Spleen (tissue), 11 donors: ENCODE data around the gene ZNF831. TPM values are rescaled to one million over a fixed set of nuclear protein-coding genes. Genes with fewer than 3 reads are reported as not detected.
A peak's percentile ranks its signal among the peaks of the same experiment; 100 is the strongest.

Experiments
- DNase-seq: peaks from one replicate; pipeline ENCODE4 v3.0.0-alpha.2; 2020
- H3K27ac ChIP-seq, 8 donors: fragments of 200-600 bp; sonication (generic) in 7 of 8; 1 replicate in 4 of 8; 2 replicates in 4 of 8; pipeline versions ENCODE4 v1.5.0 to v1.8.0; 2016 to 2021; ENCODE audit warnings: inconsistent platforms in 4 of 8, mild to moderate bottlenecking in 4 of 8, moderate library complexity in 1 of 8
- H3K27me3 ChIP-seq, 7 donors: fragments of 200-600 bp; sonication (generic) in 6 of 7; replicated peaks in 1 of 7; 1 replicate in 4 of 7; 2 replicates in 3 of 7; pipeline versions ENCODE4 v1.5.0 to v1.8.0; 2016 to 2021; ENCODE audit warnings: inconsistent platforms in 3 of 7, mild to moderate bottlenecking in 1 of 7
- H3K36me3 ChIP-seq, 6 donors: fragments of 200-600 bp; sonication (generic) in 5 of 6; 1 replicate in 4 of 6; 2 replicates in 2 of 6; pipeline versions ENCODE4 v1.5.0 to v1.8.0; 2016 to 2021; ENCODE audit warnings: inconsistent platforms in 2 of 6
- H3K4me1 ChIP-seq, 6 donors: fragments of 200-600 bp; sonication (generic) in 5 of 6; 1 replicate in 3 of 6; 2 replicates in 3 of 6; pipeline versions ENCODE4 v1.5.0 to v1.8.0; 2016 to 2021; ENCODE audit warnings: inconsistent platforms in 3 of 6
- H3K4me3 ChIP-seq, 8 donors: fragments of 200-600 bp; sonication (generic) in 7 of 8; 1 replicate in 4 of 8; 2 replicates in 4 of 8; pipeline versions ENCODE4 v1.5.0 to v1.8.0; 2016 to 2021; ENCODE audit warnings: inconsistent platforms in 4 of 8, mild to moderate bottlenecking in 4 of 8, moderate library complexity in 2 of 8
- H3K9me3 ChIP-seq, 8 donors: fragments of 200-600 bp; sonication (generic) in 7 of 8; 1 replicate in 4 of 8; 2 replicates in 4 of 8; pipeline versions ENCODE4 v1.5.0 to v1.8.0; 2016 to 2021; ENCODE audit warnings: inconsistent platforms in 4 of 8
- POLR2A ChIP-seq, 3 donors: fragments of 450-650 bp; IDR thresholded peaks; one replicate each; pipeline ENCODE4 v1.5.1; 2017; ENCODE audit warnings: antibody characterized with exemption in 3 of 3, mild to moderate bottlenecking in 1 of 3
- POLR2AphosphoS5 ChIP-seq, 3 donors: sonication (generic); formaldehyde crosslinking; IDR thresholded peaks; one replicate each; pipeline ENCODE4 v1.5.1; 2017; ENCODE audit warnings: antibody characterized with exemption in 3 of 3
- WGBS, 5 donors: extraction: QIAGEN DNeasy Blood & Tissue Kit in 3 of 5; methylation state at CpG; one replicate each; pipeline versions ENCODE4 v1.1.5 to v1.1.7; 2013 to 2018; 5-methylcytosine and 5-hydroxymethylcytosine counted together
- intact Hi-C: fragments of 100-400 bp; cut with DNase I; formaldehyde crosslinking; loops from one replicate; pipeline ENCODE4 v1.15.0; 2023; ENCODE audit warnings: low total_unique reads
- polyA plus RNA-seq, 3 donors: library from polyadenylated mRNA; stranded (reverse); fragments of 200-250 nt; gene quantifications; one replicate each; pipeline ENCODE4 v1.2.1, GENCODE V29; 2013
- total RNA-seq, 7 donors: library from RNA; depleted of rRNA in 3 of 7; stranded (reverse); fragments of >200 nt in 3 of 7; fragmentation: NEBNext Ultra II Directional in 4 of 7; extraction: Animal tissue kit (Norgen Biotek cat#: 25700) in 4 of 7; gene quantifications; one replicate each; pipeline versions ENCODE4 v1.1.0 to v1.2.1, GENCODE V29; 2016 to 2021
- TF ChIP-seq, protein P1 (sequence below), 11 experiments: fragments of 200-600 bp in 7 of 11; fragments of 450-650 bp in 4 of 11; sonication (generic) in 4 of 11; IDR thresholded peaks in 8 of 11; conservative IDR thresholded peaks in 3 of 11; 1 replicate in 7 of 11; 2 replicates in 4 of 11; pipeline versions ENCODE4 v1.4.0 to v1.8.0; 2016 to 2021; ENCODE audit warnings: antibody characterized with exemption in 11 of 11, inconsistent platforms in 4 of 11, mild to moderate bottlenecking in 1 of 11
- donor health status: healthy with polysubstance abuse.
- donor health status: DM: no; HTN: no; CAD: no; lungs with moderate emphysema.
- donor health status: DM: no; HTN: no; CAD: no.
- donor health status: Bipolar disorder and iron deficiency.
- donor health status: healthy.
- donor health status: DM: no; HTN: no; CAD: no.
- donor health status: DM: yes; HTN: yes; CAD: no.

Gene ZNF831
- total and polyA plus RNA-seq, 10 donors, result 1.2 to 29.2 (median 10.3) TPM

GRCh38 chr20:59159493-59160376 lies 3.9 kb upstream of the ZNF831 start:
- WGBS, 5 donors, result 37 to 70% (median 50%) methylated on average over 12 to 18 of the region's 18 CpGs
- no peak for DNase-seq
- Histone ChIP-seq H3K4me3 (peak overlapping the region in 7 of 8 donors; percentile 2 to 66 (median 22)), H3K27me3 (peaks cover 0 to 8% (median 0%) of the 10 kb centered on the region in 7 donors), H3K4me1 (peaks cover 0 to 73% (median 34%) of the 10 kb centered on the region in 6 donors), H3K36me3 (no peaks in the 10 kb centered on the region), H3K9me3 (no peaks in the 10 kb centered on the region), H3K27ac (peak overlapping the region; percentile 8 to 94 (median 80))
- intact Hi-C loops, result no loop called here
- TF ChIP-seq POLR2AphosphoS5 (IDR thresholded peaks at IDR 0.05) (peak; percentile 58 to 93 (median 59)), POLR2A (IDR thresholded peaks at IDR 0.05) (no peak)
- TF ChIP-seq, protein P1, sequence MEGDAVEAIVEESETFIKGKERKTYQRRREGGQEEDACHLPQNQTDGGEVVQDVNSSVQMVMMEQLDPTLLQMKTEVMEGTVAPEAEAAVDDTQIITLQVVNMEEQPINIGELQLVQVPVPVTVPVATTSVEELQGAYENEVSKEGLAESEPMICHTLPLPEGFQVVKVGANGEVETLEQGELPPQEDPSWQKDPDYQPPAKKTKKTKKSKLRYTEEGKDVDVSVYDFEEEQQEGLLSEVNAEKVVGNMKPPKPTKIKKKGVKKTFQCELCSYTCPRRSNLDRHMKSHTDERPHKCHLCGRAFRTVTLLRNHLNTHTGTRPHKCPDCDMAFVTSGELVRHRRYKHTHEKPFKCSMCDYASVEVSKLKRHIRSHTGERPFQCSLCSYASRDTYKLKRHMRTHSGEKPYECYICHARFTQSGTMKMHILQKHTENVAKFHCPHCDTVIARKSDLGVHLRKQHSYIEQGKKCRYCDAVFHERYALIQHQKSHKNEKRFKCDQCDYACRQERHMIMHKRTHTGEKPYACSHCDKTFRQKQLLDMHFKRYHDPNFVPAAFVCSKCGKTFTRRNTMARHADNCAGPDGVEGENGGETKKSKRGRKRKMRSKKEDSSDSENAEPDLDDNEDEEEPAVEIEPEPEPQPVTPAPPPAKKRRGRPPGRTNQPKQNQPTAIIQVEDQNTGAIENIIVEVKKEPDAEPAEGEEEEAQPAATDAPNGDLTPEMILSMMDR (IDR thresholded peaks at IDR 0.05 in 8 of 11, conservative IDR thresholded peaks at IDR 0.05 in 3 of 11), result peak in 2 of 11 experiments; percentile 13 to 17

GRCh38 chr20:59160389-59161115 lies 3.1 kb upstream of the ZNF831 start:
- no peaks in the 10 kb centered on the region for H3K9me3 ChIP-seq
- peaks cover 0 to 8% (median 0%) of the 10 kb centered on the region in 7 donors for H3K27me3 ChIP-seq
- intact Hi-C loops, result no loop called here
- peak overlapping the region; percentile 8 to 94 (median 80) for H3K27ac ChIP-seq
- 40 to 56% (median 45%) methylated on average over 9 of the region's 9 CpGs for WGBS, 5 donors
- no peak for DNase-seq
- no peaks in the 10 kb centered on the region for H3K36me3 ChIP-seq
- H3K4me3 ChIP-seq, result peak overlapping the region in 7 of 8 donors; percentile 0 to 66 (median 15)
- TF ChIP-seq POLR2AphosphoS5 (IDR thresholded peaks at IDR 0.05) (peak in 2 of 3 donors; percentile 26 to 34), POLR2A (IDR thresholded peaks at IDR 0.05) (no peak)
- peaks cover 0 to 78% (median 38%) of the 10 kb centered on the region in 6 donors for H3K4me1 ChIP-seq

GRCh38 chr20:59161721-59162120 lies 1.9 kb upstream of the ZNF831 start:
- 31 to 58% (median 44%) methylated on average over 2 of the region's 2 CpGs for WGBS, 5 donors
- Histone ChIP-seq H3K36me3 (no peaks in the 10 kb centered on the region), H3K4me3 (peak overlapping the region in 1 of 8 donors; percentile 66), H3K9me3 (no peaks in the 10 kb centered on the region), H3K4me1 (peaks cover 0 to 90% (median 41%) of the 10 kb centered on the region in 6 donors), H3K27ac (peak overlapping the region in 7 of 8 donors; percentile 24 to 94 (median 89)), H3K27me3 (peaks cover 0 to 8% (median 0%) of the 10 kb centered on the region in 7 donors)
- DNase-seq, result no peak
- intact Hi-C loops, result no loop called here
- TF ChIP-seq, protein P1 (IDR thresholded peaks at IDR 0.05 in 8 of 11, conservative IDR thresholded peaks at IDR 0.05 in 3 of 11), result no peak
- TF ChIP-seq POLR2A (IDR thresholded peaks at IDR 0.05) (no peak), POLR2AphosphoS5 (IDR thresholded peaks at IDR 0.05) (no peak)

DNA sequence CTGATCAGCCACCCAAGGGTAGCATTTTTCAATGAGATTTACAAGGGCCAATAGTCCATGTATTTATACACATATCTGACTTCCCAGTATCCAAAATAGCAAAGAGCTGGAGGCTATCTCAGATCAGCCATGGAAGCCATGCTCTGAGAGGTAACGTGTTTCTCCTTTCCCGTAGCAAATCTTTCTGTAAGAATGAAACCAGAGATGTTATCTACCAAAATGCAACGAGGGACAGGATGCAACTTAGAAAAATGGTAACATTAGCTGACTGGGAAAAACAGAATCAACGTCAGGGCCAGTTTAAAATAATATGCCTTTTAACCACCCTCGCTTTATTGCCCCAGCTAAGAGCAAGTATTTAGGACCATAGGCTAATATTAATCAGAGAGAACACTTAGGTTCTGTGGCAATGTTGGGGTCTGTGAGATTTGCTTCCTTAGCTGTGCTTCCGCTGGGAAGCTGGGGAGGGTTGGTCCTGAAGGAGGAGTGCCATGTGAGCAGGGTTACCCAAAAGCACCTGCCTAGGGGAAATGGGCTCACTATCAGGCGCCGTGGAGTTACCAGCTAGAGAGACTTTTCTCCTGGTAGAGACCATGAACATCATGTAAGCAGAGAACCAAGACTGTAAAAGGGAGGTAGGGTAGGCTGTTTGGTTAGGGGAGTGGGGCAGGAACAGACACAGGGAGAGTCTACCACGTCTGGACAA lies 1.2 kb downstream of the ZNF831 start:
- WGBS, 5 donors, result 60 to 68% (median 63%) methylated on average over 9 of the region's 9 CpGs
- no peak for DNase-seq
- Histone ChIP-seq H3K27me3 (peaks cover 0 to 6% (median 0%) of the 10 kb centered on the region in 7 donors), H3K4me3 (peak overlapping the region in 6 of 8 donors; percentile 8 to 62 (median 24)), H3K9me3 (no peaks in the 10 kb centered on the region), H3K36me3 (no peaks in the 10 kb centered on the region), H3K27ac (peak overlapping the region; percentile 66 to 94 (median 88)), H3K4me1 (peaks cover 3 to 89% (median 39%) of the 10 kb centered on the region in 6 donors)
- no peak for TF ChIP-seq POLR2AphosphoS5 (IDR thresholded peaks at IDR 0.05)
- TF ChIP-seq, protein P1 (IDR thresholded peaks at IDR 0.05 in 8 of 11, conservative IDR thresholded peaks at IDR 0.05 in 3 of 11), result no peak
- intact Hi-C loops, result no loop called here
